Endodermal cell (in vitro differentiated cells): ENCODE measurements around the gene SLC9A8. TPM values are rescaled to one million over a fixed set of nuclear protein-coding genes. Genes with fewer than 3 reads are reported as not detected.

ENCODE experiments used
- DNase-seq: peaks from one replicate; pipeline ENCODE4 v3.0.0-alpha.2; 2017
- H3K27ac ChIP-seq: 2 replicates; pipeline ENCODE4 v1.5.1; 2013; ENCODE audit warnings: mild to moderate bottlenecking, low read depth, low read length, moderate library complexity
- H3K27me3 ChIP-seq: 2 replicates; pipeline ENCODE4 v1.6.1; 2013; ENCODE audit warnings: mild to moderate bottlenecking, low read length, moderate library complexity; ENCODE audit not compliant: insufficient read depth, control insufficient read depth, poor library complexity, severe bottlenecking
- H3K36me3 ChIP-seq: 2 replicates; pipeline ENCODE4 v1.7.0; 2013; ENCODE audit warnings: mild to moderate bottlenecking, low read length, moderate library complexity; ENCODE audit not compliant: control insufficient read depth, insufficient read depth
- H3K4me1 ChIP-seq: one replicate; pipeline ENCODE4 v1.7.0; 2013; ENCODE audit warnings: low read length; ENCODE audit not compliant: control insufficient read depth, insufficient read depth
- H3K4me3 ChIP-seq: 2 replicates; pipeline ENCODE4 v1.5.1; 2013; ENCODE audit warnings: mild to moderate bottlenecking, low read length, moderate library complexity
- H3K9ac ChIP-seq: 2 replicates; pipeline ENCODE4 v1.6.1; 2013; ENCODE audit warnings: mild to moderate bottlenecking, low read length, moderate library complexity; ENCODE audit not compliant: poor library complexity, severe bottlenecking; ENCODE audit errors: extremely low read depth
- H3K9me3 ChIP-seq: 2 replicates; pipeline ENCODE4 v1.6.1; 2013; ENCODE audit warnings: mild to moderate bottlenecking, low read length, moderate library complexity; ENCODE audit not compliant: control insufficient read depth
- H3K27ac Mint-ChIP-seq: 2 replicates; pipeline ENCODE4 v1.8.0; 2020; ENCODE audit warnings: mixed read lengths
- H3K27me3 Mint-ChIP-seq: 2 replicates; pipeline ENCODE4 v1.8.0; 2021; ENCODE audit warnings: mild to moderate bottlenecking, mixed read lengths; ENCODE audit not compliant: insufficient read depth
- H3K36me3 Mint-ChIP-seq: 2 replicates; pipeline ENCODE4 v1.8.0; 2020; ENCODE audit warnings: low read depth, mixed read lengths
- H3K4me1 Mint-ChIP-seq: 2 replicates; pipeline ENCODE4 v1.8.0; 2020; ENCODE audit warnings: mixed read lengths
- H3K4me3 Mint-ChIP-seq: 2 replicates; pipeline ENCODE4 v1.8.0; 2020; ENCODE audit warnings: mild to moderate bottlenecking, moderate library complexity, mixed read lengths
- H3K9me3 Mint-ChIP-seq: 2 replicates; pipeline ENCODE4 v1.8.0; 2020; ENCODE audit warnings: mild to moderate bottlenecking, mixed read lengths
- WGBS, 2 experiments: methylation state at CpG; one replicate each; pipeline versions ENCODE4 v1.1.5 to v1.1.7; 2013; ENCODE audit warnings: missing lambda C conversion rate in 2 of 2, mixed read lengths in 1 of 2; ENCODE audit not compliant: insufficient coverage in 1 of 2, insufficient read length in 1 of 2; 5-methylcytosine and 5-hydroxymethylcytosine counted together
- total RNA-seq, 2 donors: library from RNA; stranded (reverse); fragmentation: NEBNext Ultra II Directional in 1 of 2; extraction: Animal tissue kit (Norgen Biotek cat#: 25700) in 1 of 2; gene quantifications; 2 replicates in 1 of 2; 3 replicates in 1 of 2; pipeline ENCODE4 v1.2.1, GENCODE V29; 2021
- TF ChIP-seq, protein P1 (sequence below): fragments of 200-600 bp; sonication (generic); conservative IDR thresholded peaks from 2 replicates; pipeline ENCODE4 v1.5.0; 2021; ENCODE audit warnings: antibody characterized with exemption, mild to moderate bottlenecking

Gene SLC9A8
- total RNA-seq, 2 donors from 2014 or later: 8.6 to 10.3 TPM

DNA sequence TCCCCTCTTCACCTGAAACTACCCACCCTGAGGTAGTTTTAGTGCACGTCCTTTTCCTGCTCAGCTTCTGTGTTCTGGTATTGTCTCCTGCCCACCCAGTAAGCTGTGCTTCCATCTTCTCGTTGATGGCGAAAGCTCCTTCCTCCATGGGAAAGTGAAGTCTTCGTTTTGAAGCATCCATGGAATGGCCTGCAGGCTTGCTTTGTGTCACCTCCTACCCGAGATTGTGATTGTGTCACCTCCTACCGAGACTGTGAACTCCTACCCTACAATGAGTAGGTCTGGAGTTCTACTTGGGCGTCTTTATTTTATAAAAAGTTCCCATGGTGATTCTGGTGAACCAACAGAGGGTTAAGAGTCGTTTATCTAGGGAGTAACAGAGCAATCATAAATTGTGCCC lies 25.9 kb downstream of the SLC9A8 start:
- no peak overlapping the region for H3K27ac Mint-ChIP-seq
- peaks cover 21% of the 10 kb centered on the region for H3K36me3 Mint-ChIP-seq
- peaks cover 13% of the 10 kb centered on the region for H3K9me3 ChIP-seq
- DNase-seq: no peak
- 77 to 85% methylated on average over 8 of the region's 8 CpGs for WGBS, 2 experiments
- H3K9ac ChIP-seq: no peak overlapping the region
- peaks cover 10% of the 10 kb centered on the region for H3K9me3 Mint-ChIP-seq
- peaks cover 40% of the 10 kb centered on the region for H3K27me3 Mint-ChIP-seq
- no peak overlapping the region for H3K4me3 ChIP-seq
- peaks cover 25% of the 10 kb centered on the region for H3K27me3 ChIP-seq
- peaks cover 1% of the 10 kb centered on the region for H3K4me1 Mint-ChIP-seq
- no peak overlapping the region for H3K27ac ChIP-seq
- peaks cover 17% of the 10 kb centered on the region for H3K36me3 ChIP-seq
- H3K4me1 ChIP-seq: no peaks in the 10 kb centered on the region
- H3K4me3 Mint-ChIP-seq: no peak overlapping the region
- TF ChIP-seq, protein P1, sequence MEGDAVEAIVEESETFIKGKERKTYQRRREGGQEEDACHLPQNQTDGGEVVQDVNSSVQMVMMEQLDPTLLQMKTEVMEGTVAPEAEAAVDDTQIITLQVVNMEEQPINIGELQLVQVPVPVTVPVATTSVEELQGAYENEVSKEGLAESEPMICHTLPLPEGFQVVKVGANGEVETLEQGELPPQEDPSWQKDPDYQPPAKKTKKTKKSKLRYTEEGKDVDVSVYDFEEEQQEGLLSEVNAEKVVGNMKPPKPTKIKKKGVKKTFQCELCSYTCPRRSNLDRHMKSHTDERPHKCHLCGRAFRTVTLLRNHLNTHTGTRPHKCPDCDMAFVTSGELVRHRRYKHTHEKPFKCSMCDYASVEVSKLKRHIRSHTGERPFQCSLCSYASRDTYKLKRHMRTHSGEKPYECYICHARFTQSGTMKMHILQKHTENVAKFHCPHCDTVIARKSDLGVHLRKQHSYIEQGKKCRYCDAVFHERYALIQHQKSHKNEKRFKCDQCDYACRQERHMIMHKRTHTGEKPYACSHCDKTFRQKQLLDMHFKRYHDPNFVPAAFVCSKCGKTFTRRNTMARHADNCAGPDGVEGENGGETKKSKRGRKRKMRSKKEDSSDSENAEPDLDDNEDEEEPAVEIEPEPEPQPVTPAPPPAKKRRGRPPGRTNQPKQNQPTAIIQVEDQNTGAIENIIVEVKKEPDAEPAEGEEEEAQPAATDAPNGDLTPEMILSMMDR: no peak

DNA sequence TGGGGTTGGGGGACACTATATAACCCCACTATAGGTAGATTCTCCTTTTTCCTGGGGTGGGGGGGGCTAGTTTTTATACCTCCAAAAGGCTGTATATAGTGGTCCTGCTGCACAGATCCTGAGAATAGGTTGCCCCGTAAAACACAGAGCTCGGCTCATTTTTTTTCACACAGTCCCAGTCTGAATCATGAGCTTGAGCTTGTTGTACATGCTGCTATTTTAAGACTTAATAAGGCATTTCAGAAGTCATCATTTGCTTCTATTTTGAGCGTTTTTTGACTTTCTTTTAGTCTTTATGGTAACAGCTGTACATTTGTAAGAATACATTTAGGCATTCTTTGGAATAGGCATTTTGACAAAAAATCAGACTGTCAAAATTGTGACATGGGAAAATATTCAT lies 30.5 kb downstream of the SLC9A8 start:
- TF ChIP-seq, protein P1: no peak
- no peak overlapping the region for H3K27ac ChIP-seq
- H3K9me3 ChIP-seq: peaks cover 9% of the 10 kb centered on the region
- H3K36me3 ChIP-seq: peaks cover 9% of the 10 kb centered on the region
- Mint-ChIP-seq H3K27ac (no peak overlapping the region), H3K4me3 (no peak overlapping the region), H3K36me3 (peaks cover 17% of the 10 kb centered on the region), H3K9me3 (peaks cover 10% of the 10 kb centered on the region), H3K27me3 (peaks cover 8% of the 10 kb centered on the region), H3K4me1 (peaks cover 1% of the 10 kb centered on the region)
- H3K4me1 ChIP-seq: no peaks in the 10 kb centered on the region
- no peak overlapping the region for H3K9ac ChIP-seq
- no peaks in the 10 kb centered on the region for H3K27me3 ChIP-seq
- WGBS, 2 experiments: 89 to 96% methylated on average over 3 of the region's 3 CpGs
- no peak for DNase-seq
- no peak overlapping the region for H3K4me3 ChIP-seq

DNA sequence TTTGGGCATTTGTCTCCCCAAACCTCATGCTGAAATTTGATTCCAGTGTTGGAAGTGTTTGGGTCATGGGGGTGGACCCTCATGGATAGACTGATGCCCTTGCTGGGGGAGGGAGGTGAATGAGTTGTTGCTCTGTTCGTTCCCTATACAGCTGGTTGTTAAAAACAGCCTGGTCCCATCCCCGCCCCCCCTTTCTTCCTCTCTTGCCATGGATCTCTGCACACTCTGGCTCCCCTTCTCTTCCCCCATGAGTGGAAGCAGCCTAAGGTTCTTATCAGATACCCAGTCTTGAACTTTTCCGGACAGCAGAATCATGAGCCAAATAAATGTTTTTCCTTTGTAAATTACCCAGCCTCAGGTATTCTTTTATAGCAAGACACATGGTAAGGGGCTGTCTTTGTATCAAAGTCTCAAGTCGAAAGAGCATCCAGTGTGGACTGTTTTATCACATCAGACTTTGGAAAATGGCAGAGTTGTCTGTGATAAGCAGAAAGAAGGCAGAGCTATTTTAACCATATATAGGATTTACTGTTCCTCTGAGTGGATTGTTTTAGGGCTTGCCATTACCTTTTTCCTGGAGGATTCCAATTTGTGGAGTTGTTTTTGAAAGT lies 31.2 kb downstream of the SLC9A8 start:
- DNase-seq: no peak
- 85 to 93% methylated on average over 2 to 4 of the region's 4 CpGs for WGBS, 2 experiments
- peaks cover 19% of the 10 kb centered on the region for H3K36me3 Mint-ChIP-seq
- peaks cover 15% of the 10 kb centered on the region for H3K36me3 ChIP-seq
- H3K27ac Mint-ChIP-seq: no peak overlapping the region
- H3K4me1 Mint-ChIP-seq: no peaks in the 10 kb centered on the region
- no peak overlapping the region for H3K4me3 Mint-ChIP-seq
- peaks cover 9% of the 10 kb centered on the region for H3K9me3 ChIP-seq
- no peak overlapping the region for H3K9ac ChIP-seq
- peaks cover 10% of the 10 kb centered on the region for H3K9me3 Mint-ChIP-seq
- no peaks in the 10 kb centered on the region for H3K27me3 ChIP-seq
- no peak overlapping the region for H3K27ac ChIP-seq
- H3K4me3 ChIP-seq: no peak overlapping the region
- TF ChIP-seq, protein P1: no peak
- no peaks in the 10 kb centered on the region for H3K4me1 ChIP-seq
- H3K27me3 Mint-ChIP-seq: peaks cover 4% of the 10 kb centered on the region
